ENCODE data around the gene TSC1.

Gene TSC1

GRCh38 chr9:132861666-132862065 lies 82.8 kb downstream of the TSC1 start:
- no peak for DNase-seq (ENCODE audit: low spot score)

GRCh38 chr9:132858751-132859150 lies 85.7 kb downstream of the TSC1 start:
- no peak for DNase-seq (ENCODE audit: low spot score)

GRCh38 chr9:132857616-132858342 lies 86.6 kb downstream of the TSC1 start:
- DNase-seq (ENCODE audit: low spot score) = no peak

GRCh38 chr9:132857031-132857430 lies 87.4 kb downstream of the TSC1 start:
- no peak for DNase-seq (ENCODE audit: low spot score)

GRCh38 chr9:132855904-132856303 lies 88.5 kb downstream of the TSC1 start:
- no peak for DNase-seq (ENCODE audit: low spot score)

GRCh38 chr9:132854832-132855231 lies 89.6 kb downstream of the TSC1 start:
- no peak for DNase-seq (ENCODE audit: low spot score)

GRCh38 chr9:132853482-132853881 lies 90.9 kb downstream of the TSC1 start:
- no peak for DNase-seq (ENCODE audit: low spot score)

- DNase-seq (ENCODE audit: low spot score) = peak; percentile 43
Measured at GRCh38 chr9:132849185-132849706, 95.2 kb downstream of the TSC1 start.

- no peak for DNase-seq (ENCODE audit: low spot score)
Measured at GRCh38 chr9:132846918-132847515, 97.4 kb downstream of the TSC1 start.

- no peak for DNase-seq (ENCODE audit: low spot score)
Measured at GRCh38 chr9:132846109-132846917, 98.1 kb downstream of the TSC1 start.

- no peak for DNase-seq (ENCODE audit: low spot score)
Measured at GRCh38 chr9:132842124-132843044, 102.0 kb downstream of the TSC1 start.
